Measurements from ENCODE around the gene CADM1.

CADM1 gene

DNA sequence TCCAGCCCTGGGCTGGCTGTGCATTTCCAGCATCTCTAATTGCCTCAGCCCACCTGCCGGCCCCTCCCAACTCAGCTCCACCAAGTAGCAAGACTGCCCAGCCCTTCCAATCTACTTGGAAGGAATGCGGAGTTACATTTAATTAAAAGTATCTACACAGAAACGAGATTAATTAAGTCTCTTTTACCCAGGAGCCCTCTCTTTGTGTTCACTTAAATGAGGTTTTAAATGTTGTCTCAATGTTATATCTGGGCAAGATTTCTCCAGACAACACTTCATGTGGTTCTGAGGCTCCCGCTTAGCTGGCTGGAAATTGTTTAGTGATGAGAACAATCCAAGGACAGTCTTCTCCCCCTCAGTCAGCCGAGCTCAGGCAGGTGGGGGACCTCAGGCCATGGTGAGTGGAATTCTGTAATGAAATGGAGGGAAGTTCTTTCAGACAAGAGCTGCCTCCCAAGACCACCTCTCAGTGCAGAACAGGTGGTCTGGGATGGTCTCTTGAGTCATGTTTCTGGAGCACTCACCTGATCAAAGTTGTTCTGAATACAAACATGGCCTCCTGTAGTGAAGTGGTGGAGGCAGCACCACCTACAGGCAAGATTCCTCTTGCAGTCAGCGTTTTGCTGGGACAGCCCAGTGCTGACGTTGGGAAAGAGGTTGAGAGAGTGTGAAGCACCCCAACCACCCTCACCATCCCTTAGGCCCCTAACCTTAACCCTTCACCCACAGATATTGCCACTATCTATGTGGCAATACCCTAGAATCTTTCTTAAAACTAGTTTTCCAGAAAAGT lies 371.6 kb downstream of the CADM1 start:
- H3K27me3 Mint-ChIP-seq = no peaks in the 10 kb centered on the region
- no peaks in the 10 kb centered on the region for H3K9me3 Mint-ChIP-seq
- intact Hi-C loops (cut with micrococcal nuclease) = no loop called here
- H3K27ac Mint-ChIP-seq = no peak overlapping the region
- no peaks in the 10 kb centered on the region for H3K36me3 Mint-ChIP-seq (ENCODE audit: low read depth)
- H3K4me1 Mint-ChIP-seq (ENCODE audit: low read depth) = no peaks in the 10 kb centered on the region
- H3K4me3 Mint-ChIP-seq = no peak overlapping the region

DNA sequence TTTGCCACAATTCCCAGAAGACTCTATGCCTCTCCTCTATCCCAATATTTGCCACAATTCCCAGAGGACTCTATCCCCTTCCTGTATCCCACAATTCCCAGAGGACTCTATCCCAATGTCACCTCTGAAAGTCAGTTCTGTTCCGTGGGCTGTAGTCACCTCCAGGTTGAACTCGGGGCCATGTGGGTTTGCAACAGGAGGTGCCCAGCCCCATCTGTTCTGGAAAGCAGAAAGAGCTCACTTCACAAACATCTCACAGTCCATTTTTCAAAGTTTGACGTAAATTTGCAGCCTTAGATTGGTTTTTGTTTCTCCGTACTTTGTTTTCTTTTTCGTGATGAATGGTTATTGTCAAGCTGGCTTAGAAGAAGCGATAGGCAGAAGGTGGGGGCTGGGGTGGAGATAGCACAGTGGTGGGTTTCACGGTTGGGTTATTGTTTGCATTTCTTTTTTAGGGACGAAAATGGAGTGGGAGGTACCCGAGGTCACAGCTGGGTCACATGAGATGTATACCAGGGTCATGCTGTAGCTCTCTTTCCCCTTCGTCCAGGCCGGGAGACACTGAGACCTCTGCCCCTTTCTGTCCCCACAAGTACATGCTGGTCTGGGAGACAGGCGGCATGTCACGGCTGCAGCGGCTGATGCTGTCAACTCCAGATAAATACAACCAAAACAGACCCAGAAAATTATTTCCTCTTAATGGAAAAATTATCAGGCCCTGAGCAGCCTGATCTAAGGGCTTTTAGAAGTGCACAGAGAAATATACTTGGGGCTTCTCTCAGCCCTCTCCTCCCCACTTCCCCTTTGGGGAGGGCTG lies 374.5 kb downstream of the CADM1 start:
- Mint-ChIP-seq H3K4me1 (ENCODE audit: low read depth) (no peaks in the 10 kb centered on the region), H3K27ac (no peak overlapping the region), H3K36me3 (ENCODE audit: low read depth) (no peaks in the 10 kb centered on the region), H3K4me3 (no peak overlapping the region), H3K9me3 (no peaks in the 10 kb centered on the region), H3K27me3 (no peaks in the 10 kb centered on the region)
- intact Hi-C loops (cut with micrococcal nuclease) = no loop called here

DNA sequence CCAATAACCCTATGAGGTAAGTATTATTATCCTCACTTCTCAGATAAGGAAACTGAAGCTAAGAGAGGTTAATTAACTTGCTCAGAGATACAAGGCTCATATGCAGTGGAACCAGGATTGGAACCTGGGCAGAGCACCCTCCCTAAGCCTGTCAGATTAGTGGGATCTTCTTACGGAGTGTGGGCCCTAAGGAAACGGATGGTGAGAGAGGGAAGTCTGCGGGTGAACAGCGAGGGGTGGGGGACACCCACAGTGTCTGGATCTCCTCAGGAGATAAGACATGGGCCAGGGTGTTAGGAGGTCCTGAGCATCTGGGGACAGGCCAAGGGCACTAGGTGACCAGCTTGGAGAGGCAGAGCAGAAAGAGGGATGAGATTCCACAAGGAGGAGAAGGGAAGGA lies 376.0 kb downstream of the CADM1 start:
- Mint-ChIP-seq H3K4me3 (no peak overlapping the region), H3K9me3 (no peaks in the 10 kb centered on the region), H3K27ac (no peak overlapping the region), H3K36me3 (ENCODE audit: low read depth) (no peaks in the 10 kb centered on the region), H3K27me3 (no peaks in the 10 kb centered on the region), H3K4me1 (ENCODE audit: low read depth) (no peaks in the 10 kb centered on the region)
- intact Hi-C loops (cut with micrococcal nuclease) = no loop called here

DNA sequence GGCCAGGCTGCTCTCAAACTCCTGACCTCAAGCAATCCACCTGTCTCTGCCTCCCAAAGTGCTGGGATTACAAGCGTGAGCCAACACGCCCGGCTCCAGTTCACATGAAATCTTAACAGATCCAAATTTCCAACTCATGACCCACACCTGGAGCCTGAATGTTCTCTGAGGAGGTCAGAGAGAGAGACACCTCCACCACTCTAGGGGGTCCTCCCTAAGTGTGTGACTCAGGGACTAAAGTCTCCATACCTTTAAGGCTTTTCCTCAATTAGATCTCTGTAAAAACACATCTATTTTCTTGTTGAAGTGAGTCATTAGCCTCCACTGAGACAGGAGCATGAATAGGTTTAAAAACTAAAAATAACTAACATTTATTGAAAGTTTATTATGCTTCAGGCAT lies 376.4 kb downstream of the CADM1 start:
- Mint-ChIP-seq H3K27ac (no peak overlapping the region), H3K27me3 (no peaks in the 10 kb centered on the region), H3K4me1 (ENCODE audit: low read depth) (no peaks in the 10 kb centered on the region)

DNA sequence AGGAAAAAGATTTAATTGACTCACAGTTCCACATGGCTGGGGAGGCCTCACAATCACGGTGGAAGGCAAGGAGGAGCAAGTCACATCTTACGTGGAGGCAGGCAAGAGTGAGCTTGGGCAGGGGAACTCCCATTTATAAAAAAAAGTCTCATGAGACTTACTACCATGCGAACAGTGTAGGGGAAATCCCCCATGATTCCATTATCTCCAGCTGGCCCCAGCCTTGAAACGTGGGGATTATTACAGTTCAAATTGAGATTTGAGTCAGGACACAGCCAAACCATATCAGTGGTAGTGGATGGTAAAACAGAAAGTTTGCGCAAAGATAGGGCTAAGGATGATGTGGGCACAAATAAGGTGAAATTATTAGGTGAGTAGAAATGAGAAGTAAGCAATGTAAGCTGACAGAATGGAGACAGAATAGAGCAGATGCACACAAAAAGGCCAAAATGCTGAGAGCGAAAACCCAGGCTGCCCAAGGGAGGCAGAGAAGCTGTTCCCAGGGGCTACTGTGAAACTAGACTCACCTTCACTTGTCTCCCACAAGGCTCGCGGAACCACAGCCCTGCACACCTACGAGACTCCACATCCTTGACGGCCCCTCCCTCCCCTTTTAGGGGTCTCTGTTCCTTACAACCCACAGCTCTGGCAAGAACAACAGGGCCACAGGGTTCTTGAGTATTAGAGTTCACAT lies 377.6 kb downstream of the CADM1 start:
- intact Hi-C loops (cut with micrococcal nuclease) = no loop called here
- Mint-ChIP-seq H3K27me3 (no peaks in the 10 kb centered on the region), H3K4me3 (no peak overlapping the region), H3K27ac (no peak overlapping the region), H3K4me1 (ENCODE audit: low read depth) (no peaks in the 10 kb centered on the region), H3K36me3 (ENCODE audit: low read depth) (no peaks in the 10 kb centered on the region), H3K9me3 (no peaks in the 10 kb centered on the region)

More for the DNA sequence above, 376.4 kb downstream of the CADM1 start:
- no peak overlapping the region for H3K4me3 Mint-ChIP-seq
- H3K9me3 Mint-ChIP-seq = no peaks in the 10 kb centered on the region
- intact Hi-C loops (cut with micrococcal nuclease) = no loop called here
- no peaks in the 10 kb centered on the region for H3K36me3 Mint-ChIP-seq (ENCODE audit: low read depth)

DNA sequence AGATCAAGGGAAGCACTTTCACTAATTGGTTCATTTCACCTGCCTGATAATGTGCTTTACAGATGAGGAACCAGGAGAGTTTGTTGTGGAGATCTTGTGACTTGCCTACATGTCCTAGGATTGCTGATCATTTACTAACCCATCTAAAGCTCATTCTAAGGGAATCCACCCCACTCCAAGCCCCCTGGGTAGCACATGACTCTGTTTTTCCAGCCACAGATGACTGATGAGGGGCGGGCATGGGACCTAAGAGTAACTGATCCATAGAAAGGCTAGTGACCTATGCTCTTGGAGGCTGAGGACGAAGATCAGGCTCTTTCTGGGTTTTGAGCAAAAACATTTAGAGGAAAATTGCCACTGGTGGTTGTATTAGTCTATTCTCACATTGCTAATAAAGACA lies 378.1 kb downstream of the CADM1 start:
- no peak overlapping the region for H3K27ac Mint-ChIP-seq
- intact Hi-C loops (cut with micrococcal nuclease) = no loop called here
- no peaks in the 10 kb centered on the region for H3K4me1 Mint-ChIP-seq (ENCODE audit: low read depth)
- no peaks in the 10 kb centered on the region for H3K9me3 Mint-ChIP-seq
- no peaks in the 10 kb centered on the region for H3K27me3 Mint-ChIP-seq
- H3K4me3 Mint-ChIP-seq = no peak overlapping the region
- no peaks in the 10 kb centered on the region for H3K36me3 Mint-ChIP-seq (ENCODE audit: low read depth)

DNA sequence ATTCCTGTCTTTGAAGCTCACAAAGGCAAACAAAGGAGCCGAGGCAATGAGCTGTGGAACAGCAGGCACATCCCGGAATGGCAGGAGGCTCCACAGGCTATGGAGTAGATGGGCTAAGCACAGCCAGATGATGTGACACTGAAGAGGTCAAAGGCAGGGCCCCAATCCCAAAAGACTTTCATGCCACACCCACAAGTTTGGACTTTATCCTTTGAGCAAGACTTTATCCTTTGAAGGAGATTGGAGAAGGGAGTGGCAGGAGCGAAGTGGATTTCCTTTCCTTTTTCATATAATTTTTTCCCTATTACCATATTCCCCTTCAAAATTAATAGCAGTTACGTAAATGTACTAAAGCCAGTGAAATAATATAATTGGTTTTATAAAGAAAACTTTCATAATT lies 379.4 kb downstream of the CADM1 start:
- H3K36me3 Mint-ChIP-seq (ENCODE audit: low read depth) = no peaks in the 10 kb centered on the region
- H3K27me3 Mint-ChIP-seq = no peaks in the 10 kb centered on the region
- no peaks in the 10 kb centered on the region for H3K4me1 Mint-ChIP-seq (ENCODE audit: low read depth)
- intact Hi-C loops (cut with micrococcal nuclease) = no loop called here
- no peak overlapping the region for H3K27ac Mint-ChIP-seq
- no peak overlapping the region for H3K4me3 Mint-ChIP-seq
- no peaks in the 10 kb centered on the region for H3K9me3 Mint-ChIP-seq

DNA sequence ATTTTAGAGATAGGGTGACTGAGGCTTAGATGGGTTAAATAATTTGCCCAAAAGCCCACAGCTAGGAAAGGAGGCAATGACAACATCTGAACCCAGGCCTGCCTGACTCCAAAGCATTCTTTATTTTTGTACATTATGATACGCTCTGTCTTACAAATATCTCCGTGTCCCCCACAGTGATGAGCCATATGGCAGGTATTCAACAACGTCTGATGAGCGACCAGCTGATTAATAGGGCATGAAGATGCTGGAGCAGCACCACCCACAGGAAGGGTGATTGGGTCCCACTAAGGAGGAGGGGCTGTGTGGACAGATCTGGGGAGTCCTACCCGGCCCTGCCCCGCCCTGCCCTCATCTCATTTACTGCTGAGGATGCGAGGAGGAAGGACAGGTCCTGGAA lies 380.6 kb downstream of the CADM1 start:
- Mint-ChIP-seq H3K36me3 (ENCODE audit: low read depth) (no peaks in the 10 kb centered on the region), H3K27ac (no peak overlapping the region), H3K4me1 (ENCODE audit: low read depth) (no peaks in the 10 kb centered on the region), H3K27me3 (no peaks in the 10 kb centered on the region), H3K9me3 (no peaks in the 10 kb centered on the region), H3K4me3 (no peak overlapping the region)
- intact Hi-C loops (cut with micrococcal nuclease) = no loop called here

DNA sequence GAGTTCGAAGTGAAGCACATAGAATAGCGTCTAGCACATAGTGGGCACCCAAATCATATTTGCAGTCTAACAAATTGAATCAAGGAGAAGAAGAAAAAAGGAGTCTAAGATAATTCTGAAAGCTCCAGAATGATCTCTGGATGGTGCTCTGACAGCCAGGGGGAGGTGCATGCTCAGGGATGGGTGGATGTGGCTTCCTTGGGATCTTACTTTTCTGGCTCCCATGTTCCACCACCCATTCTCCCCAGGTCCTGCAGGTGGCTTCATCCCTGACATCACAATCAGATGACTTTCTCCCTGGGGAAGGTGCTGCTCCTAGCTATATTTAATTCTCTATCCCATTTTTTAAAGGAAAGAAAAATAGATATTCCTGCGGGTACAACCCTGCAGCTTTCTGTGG lies 381.9 kb downstream of the CADM1 start:
- Mint-ChIP-seq H3K9me3 (no peaks in the 10 kb centered on the region), H3K4me3 (no peak overlapping the region), H3K27ac (no peak overlapping the region), H3K27me3 (no peaks in the 10 kb centered on the region), H3K36me3 (ENCODE audit: low read depth) (no peaks in the 10 kb centered on the region), H3K4me1 (ENCODE audit: low read depth) (no peaks in the 10 kb centered on the region)
- intact Hi-C loops (cut with micrococcal nuclease) = no loop called here

Measured in dendritic cell treated with granulocyte-macrophage colony-stimulating factor and Interleukin-4, amounts not matched to agents 40 ng/mL and 50 ng/mL, for 4 days (primary cell).